Posterior vena cava (tissue), 2 donors: Measurements from ENCODE around the gene APOBEC2. TPM values are rescaled to one million over a fixed set of nuclear protein-coding genes. Genes with fewer than 3 reads are reported as not detected.

ENCODE experiments used
- total RNA-seq, 2 donors: library from RNA; stranded (reverse); fragmentation: NEBNext Ultra II Directional; extraction: Animal tissue kit (Norgen Biotek cat#: 25700); gene quantifications; one replicate each; pipeline ENCODE4 v1.2.1, GENCODE V29; 2021
- donor health status: DM: yes; HTN: yes; CAD: no.
- donor health status: DM: yes; HTN: yes; CAD: no.

APOBEC2 gene
- total RNA-seq, 2 donors from 2014 or later = 0.43 TPM; not detected in 1

Other genes starting within 250 kb of the APOBEC2 start
- gene UNC5CL, start 14.0 kb upstream of the APOBEC2 start, total RNA-seq = under 1 TPM; 0.42 to 0.52 TPM
- gene TSPO2, start 10.7 kb upstream of the APOBEC2 start, total RNA-seq = not detected
- 10 to 100 TPM; 12.1 to 14.5 TPM for gene OARD1, start 19.2 kb downstream of the APOBEC2 start, total RNA-seq
- 10 to 100 TPM in 1 of 2 donors, 1 to 10 TPM in 1; 8.4 to 10.6 TPM for gene NFYA, start 19.8 kb downstream of the APOBEC2 start, total RNA-seq
- gene TREML1, start 101.1 kb downstream of the APOBEC2 start, total RNA-seq = under 1 TPM; 0.56 to 0.57 TPM
- gene TREM2, start 109.9 kb downstream of the APOBEC2 start, total RNA-seq = 1 to 10 TPM; 3.8 to 8.6 TPM
- gene TREML2, start 147.9 kb downstream of the APOBEC2 start, total RNA-seq = under 1 TPM; 0.19 to 0.28 TPM
- under 1 TPM in 1 of 2 donors, not detected in 1; 0.14 TPM for gene TREML4, start 175.1 kb downstream of the APOBEC2 start, total RNA-seq
- gene TREM1, start 233.5 kb downstream of the APOBEC2 start, total RNA-seq = 1 to 10 TPM; 3.8 to 4.0 TPM